NB4 (cell line): ENCODE data around the gene CATSPER3.
A peak's percentile ranks its signal among the peaks of the same experiment; 100 is the strongest.

ENCODE experiments used
- DNase-seq: peaks from one replicate; pipeline ENCODE4 v3.0.0; 2010; ENCODE audit warnings: low read depth
- H3K4me3 ChIP-seq: one replicate; pipeline ENCODE4 v1.5.1; 2011; ENCODE audit warnings: mild to moderate bottlenecking, low read depth, low read length, moderate library complexity
- CTCF ChIP-seq: IDR thresholded peaks from one replicate; pipeline ENCODE4 v1.5.1; 2012; ENCODE audit warnings: low read depth, low read length
- MAX ChIP-seq: IDR thresholded peaks from 2 replicates; pipeline ENCODE4 v1.6.1; 2011; ENCODE audit warnings: low read depth, low read length
- MYC ChIP-seq: IDR thresholded peaks from 2 replicates; pipeline ENCODE4 v1.6.1; 2011; ENCODE audit warnings: low read depth, low read length
- POLR2A ChIP-seq: IDR thresholded peaks from 2 replicates; pipeline ENCODE4 v1.6.1; 2011; ENCODE audit warnings: mild to moderate bottlenecking; ENCODE audit not compliant: insufficient read length; ENCODE audit errors: extremely low read depth

Gene CATSPER3

GRCh38 chr5:134969166-134969565, 1.5 kb downstream of the CATSPER3 start:
- no peak for DNase-seq
- H3K4me3 ChIP-seq: no peak overlapping the region
- TF ChIP-seq MYC: no peak
- TF ChIP-seq MAX: no peak
- TF ChIP-seq CTCF: no peak
- no peak for TF ChIP-seq POLR2A

- DNase-seq: peak; percentile 15
- H3K4me3 ChIP-seq: no peak overlapping the region
- TF ChIP-seq MAX: no peak
- no peak for TF ChIP-seq MYC
- TF ChIP-seq POLR2A: no peak
- no peak for TF ChIP-seq CTCF
These were observed 7.5 kb downstream of the CATSPER3 start for GRCh38 chr5:134975078-134975715.

- TF ChIP-seq MAX: no peak
- TF ChIP-seq POLR2A: no peak
- TF ChIP-seq CTCF: no peak
- TF ChIP-seq MYC: no peak
- no peak overlapping the region for H3K4me3 ChIP-seq
- DNase-seq: no peak
These were observed 8.1 kb downstream of the CATSPER3 start for GRCh38 chr5:134975843-134976242.

- no peak for DNase-seq
- H3K4me3 ChIP-seq: no peak overlapping the region
- no peak for TF ChIP-seq POLR2A
- TF ChIP-seq MYC: no peak
- TF ChIP-seq MAX: no peak
- no peak for TF ChIP-seq CTCF
These were observed 9.1 kb downstream of the CATSPER3 start for GRCh38 chr5:134976841-134977240.

GRCh38 chr5:134979416-134979815, 11.7 kb downstream of the CATSPER3 start:
- TF ChIP-seq MYC (no peak), MAX (no peak), CTCF (no peak), POLR2A (no peak)
- DNase-seq: no peak
- H3K4me3 ChIP-seq: no peak overlapping the region

- no peak for TF ChIP-seq MAX
- no peak for TF ChIP-seq CTCF
- no peak overlapping the region for H3K4me3 ChIP-seq
- DNase-seq: no peak
These were observed 14.5 kb downstream of the CATSPER3 start for GRCh38 chr5:134982230-134982629.
